GM12878 (cell line): Measurements from ENCODE around the gene ZNF792. TPM values are rescaled to one million over a fixed set of nuclear protein-coding genes. Genes with fewer than 3 reads are reported as not detected.

Experiments used
- ATAC-seq: fragments of 200-7000 bp; cut with Tn5 transposase; 3 replicates; pipeline ENCODE4 v1.9.1; 2020; ENCODE audit warnings: mild to moderate bottlenecking, moderate library complexity
- BruUV-seq: library from RNA; stranded (reverse); fragments of 400-500 nt; replicated peaks from 2 replicates; lab custom pipeline; 2021; lab: Mats Ljungman, UMichigan
- CTCF ChIA-PET: fragments of 300-600 bp; sonication (Branson Sonifier 250); formaldehyde crosslinking; extraction: SDS; loops from one replicate; lab custom pipeline; 2021; ENCODE audit warnings: inconsistent platforms; lab: Yijun Ruan, JAX
- POLR2A ChIA-PET: fragments of 350-600 bp; formaldehyde crosslinking; extraction: SDS; loops from one replicate; lab custom pipeline; 2021; ENCODE audit warnings: inconsistent platforms; lab: Charles Lee
- RAD21 ChIA-PET: fragments of 300-600 bp; sonication (Branson Sonifier 250); formaldehyde crosslinking; loops from one replicate; lab custom pipeline; 2023; ENCODE audit warnings: antibody characterized with exemption; ENCODE audit not compliant: unreplicated experiment; lab: Charles Lee
- SMC1A ChIA-PET: fragments of 300-600 bp; sonication (Branson Sonifier 250); formaldehyde crosslinking; loops from one replicate; lab custom pipeline; 2023; ENCODE audit not compliant: unreplicated experiment, uncharacterized antibody; lab: Charles Lee
- DNase-seq: peaks from one replicate; pipeline ENCODE4 v3.0.0-alpha.2; 2011; ENCODE audit warnings: low read depth, low spot score
- FAIRE-seq: peaks from 3 replicates; lab custom pipeline; 2011; peaks lifted over from hg19 to GRCh38; lab: Jason Lieb, UNC
- H2AFZ ChIP-seq: 2 replicates; pipeline ENCODE4 v1.6.0; 2011; ENCODE audit warnings: low read depth, low read length, control low read depth; ENCODE audit not compliant: control insufficient read depth
- H3K27ac ChIP-seq: 2 replicates; pipeline ENCODE4 v1.5.1; 2011; ENCODE audit warnings: control low read depth; ENCODE audit not compliant: control insufficient read depth, insufficient read depth
- H3K27me3 ChIP-seq, 2 experiments: replicated peaks in 1 of 2; 2 replicates each; pipeline versions ENCODE4 v1.6.0 to v1.6.1; 2011; ENCODE audit warnings: low read length in 1 of 2; ENCODE audit not compliant: control insufficient read depth in 2 of 2, insufficient read depth in 2 of 2
- H3K36me3 ChIP-seq, 2 experiments: 2 replicates each; pipeline ENCODE4 v1.5.1; 2011; ENCODE audit warnings: low read length in 1 of 2; ENCODE audit not compliant: control insufficient read depth in 2 of 2, insufficient read depth in 2 of 2
- H3K4me1 ChIP-seq: 2 replicates; pipeline ENCODE4 v1.6.1; 2011; ENCODE audit warnings: mild to moderate bottlenecking, low read length, moderate library complexity, mixed read lengths; ENCODE audit not compliant: control insufficient read depth, insufficient read depth
- H3K4me2 ChIP-seq: 2 replicates; pipeline ENCODE4 v1.6.0; 2011; ENCODE audit warnings: control low read depth; ENCODE audit not compliant: control insufficient read depth, insufficient read depth
- H3K4me3 ChIP-seq: fragments of 200-600 bp; sonication (generic); 2 replicates; pipeline ENCODE4 v1.5.1; 2016
- H3K79me2 ChIP-seq: 2 replicates; pipeline ENCODE4 v1.6.0; 2011; ENCODE audit warnings: low read length; ENCODE audit not compliant: control insufficient read depth, insufficient read depth
- H3K9ac ChIP-seq: 2 replicates; pipeline ENCODE4 v1.8.0; 2011; ENCODE audit warnings: low read length, control low read depth, mixed read lengths; ENCODE audit not compliant: control insufficient read depth, insufficient read depth
- H3K9me3 ChIP-seq: replicated peaks from 3 replicates; pipeline ENCODE4 v1.5.1; 2011; ENCODE audit warnings: mild to moderate bottlenecking, low read length; ENCODE audit not compliant: control insufficient read depth, insufficient read depth
- H4K20me1 ChIP-seq: 2 replicates; pipeline ENCODE4 v1.6.0; 2011; ENCODE audit not compliant: control insufficient read depth, insufficient read depth
- EGR1 ChIP-seq, 2 experiments: IDR thresholded peaks; 1 replicate in 1 of 2; 2 replicates in 1 of 2; pipeline ENCODE4 v1.6.1; 2011 to 2012; ENCODE audit warnings: low read depth in 2 of 2, low read length in 2 of 2, borderline replicate concordance in 1 of 2, mild to moderate bottlenecking in 1 of 2, moderate library complexity in 1 of 2
- IKZF1 ChIP-seq: fragments of 450-650 bp; conservative IDR thresholded peaks from 2 replicates; pipeline ENCODE4 v1.6.1; 2017; ENCODE audit warnings: antibody characterized with exemption, mild to moderate bottlenecking
- SP1 ChIP-seq: IDR thresholded peaks from one replicate; pipeline ENCODE4 v1.6.1; 2011; ENCODE audit warnings: low read depth, low read length
- STAT1 ChIP-seq: fragments of 450-650 bp; conservative IDR thresholded peaks from 2 replicates; pipeline ENCODE4 v1.6.1; 2014; ENCODE audit warnings: antibody characterized with exemption, mild to moderate bottlenecking
- SUZ12 ChIP-seq: fragments of 200-600 bp; sonication (generic); IDR thresholded peaks from one replicate; pipeline ENCODE4 v1.6.1; 2018; ENCODE audit warnings: antibody characterized with exemption, mild to moderate bottlenecking; ENCODE audit not compliant: unreplicated experiment
- TAF1 ChIP-seq: IDR thresholded peaks from 2 replicates; pipeline ENCODE4 v1.6.1; 2011; ENCODE audit warnings: mild to moderate bottlenecking, low read depth, low read length, borderline replicate concordance
- ZNF217 ChIP-seq: fragments of 450-650 bp; IDR thresholded peaks from 2 replicates; pipeline ENCODE4 v1.6.1; 2017; ENCODE audit warnings: antibody characterized with exemption, mild to moderate bottlenecking
- WGBS: methylation state at CpG from one replicate; pipeline ENCODE4 v1.1.6; 2016; ENCODE audit warnings: low lambda C conversion rate; ENCODE audit not compliant: insufficient replicate concordance, insufficient coverage; ENCODE audit errors: missing lambda C conversion rate; 5-methylcytosine and 5-hydroxymethylcytosine counted together
- in situ Hi-C: fragments of 300-500 bp; cut with MboI; formaldehyde crosslinking; loops from 9 replicates; pipeline ENCODE4 v1.14.3; 2018; ENCODE audit warnings: mixed read lengths
- intact Hi-C: fragments of 100-400 bp; cut with micrococcal nuclease; formaldehyde crosslinking; loops from one replicate; pipeline ENCODE4 v1.14.2; 2022; ENCODE audit not compliant: unreplicated experiment
- polyA plus RNA-seq, 11 experiments: library from polyadenylated mRNA; depleted of rRNA in 4 of 11; unstranded in 6 of 11; stranded (reverse) in 5 of 11; fragments of >200 nt; fragmentation: Nextera tagmentation in 4 of 11; fragmentation: Illumina TruSeq in 1 of 11; extraction: Ambion mirVana in 4 of 11; extraction: Trizol in 1 of 11; gene quantifications; 1 replicate in 1 of 11; 2 replicates in 10 of 11; pipeline versions ENCODE4 v1.2.1 to v1.2.3, GENCODE V29; 2011 to 2016; ENCODE audit warnings: inconsistent platforms in 2 of 11, missing spikeins in 2 of 11, low read depth in 1 of 11
- total RNA-seq, 4 experiments: library from RNA; depleted of rRNA in 3 of 4; stranded (reverse); fragments of >200 nt in 3 of 4; fragmentation: Illumina TruSeq in 1 of 4; extraction: Trizol in 1 of 4; gene quantifications; 2 replicates each; pipeline versions ENCODE4 v1.2.1 to v1.2.3, GENCODE V29; 2013 to 2021
- TF ChIP-seq, protein P1 (sequence below): IDR thresholded peaks from 2 replicates; pipeline ENCODE4 v1.6.1; 2011; ENCODE audit warnings: borderline replicate concordance, low read depth, mild to moderate bottlenecking, moderate library complexity, low read length; ENCODE audit not compliant: insufficient read depth, poor library complexity, severe bottlenecking
- TF ChIP-seq, protein P2 (sequence below): fragments of 450-650 bp; IDR thresholded peaks from 2 replicates; pipeline ENCODE4 v1.6.1; 2016; ENCODE audit warnings: mild to moderate bottlenecking, moderate library complexity, borderline replicate concordance
- TF ChIP-seq, protein P3 (sequence below): IDR thresholded peaks from 2 replicates; pipeline ENCODE4 v1.6.1; 2012; ENCODE audit warnings: mild to moderate bottlenecking, low read depth, low read length

The ZNF792 gene
- total and polyA plus RNA-seq, 10 of the 15 experiments (the other 5 are each of a cell fraction or from before 2014, with no cell fraction given): 0.53 to 4.8 (median 1.3) TPM

DNA sequence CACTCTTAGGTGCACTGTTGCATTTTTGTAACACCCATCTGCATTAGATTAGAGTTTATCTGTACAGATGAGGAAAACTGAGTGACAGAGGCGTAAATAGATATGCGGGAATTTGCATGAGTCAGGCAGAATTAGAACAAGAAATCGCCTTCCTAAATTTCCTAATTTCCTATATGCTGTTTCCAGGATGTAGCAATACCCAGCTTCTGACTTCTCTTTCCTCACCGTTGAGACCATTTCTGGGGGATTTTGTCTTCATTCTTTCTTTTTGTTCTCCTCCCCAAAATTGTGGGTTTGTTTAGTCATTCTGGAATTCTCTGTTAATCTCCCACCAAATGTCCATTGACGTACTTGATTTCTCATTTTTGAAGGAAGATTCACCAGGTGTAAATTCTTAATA is 10.6 kb upstream of the ZNF792 start (continued):
- TF ChIP-seq STAT1: no peak

DNA sequence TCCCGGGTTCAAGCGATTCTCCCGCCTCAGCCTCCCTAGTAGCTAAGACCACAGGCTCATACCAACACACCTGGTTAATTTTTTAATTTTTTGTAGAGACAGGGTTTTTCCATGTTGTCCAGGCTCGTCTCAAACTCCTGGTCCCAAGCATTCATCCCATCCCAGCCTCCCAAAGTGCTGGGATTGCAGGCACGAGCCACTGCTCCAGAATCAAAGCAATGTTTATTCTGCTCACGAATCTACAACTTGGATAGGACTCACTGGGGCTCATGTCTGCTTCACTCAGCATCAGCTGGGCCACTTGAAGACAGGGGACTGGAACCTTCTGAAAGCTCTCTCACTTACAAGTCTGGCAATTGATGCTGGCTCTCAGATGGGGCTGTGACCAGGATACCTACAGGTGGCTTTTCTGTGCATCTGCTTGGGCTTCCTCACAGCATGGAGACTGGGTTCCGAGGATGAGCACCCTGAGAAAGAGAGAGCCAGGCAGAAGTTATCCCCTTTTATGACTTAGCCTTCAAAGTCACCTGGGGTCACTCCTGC is 8.2 kb upstream of the ZNF792 start:
- FAIRE-seq: no peak
- 23% methylated on average over 7 of the region's 7 CpGs for WGBS
- Histone ChIP-seq H3K4me1 (peaks cover 8% of the 10 kb centered on the region), H3K4me3 (no peak overlapping the region), H3K9ac (no peak overlapping the region), H4K20me1 (no peaks in the 10 kb centered on the region), H3K27ac (no peak overlapping the region), H3K36me3 (no peaks in the 10 kb centered on the region), H3K9me3 (peaks cover 4% of the 10 kb centered on the region; the same call in 1 of the 3 replicates), H3K27me3 (no peaks in the 10 kb centered on the region), H2AFZ (no peak overlapping the region), H3K79me2 (no peaks in the 10 kb centered on the region), H3K4me2 (no peak overlapping the region)
- ChIA-PET POLR2A (no interaction called here), SMC1A (interaction anchor here (0.8 to 3.2 kb wide), 6 partner anchors 10 to 115 kb away, joined by 3 to 17 read pairs (median 6); no protein-coding TSS in a partner anchor), CTCF (interaction anchor here (0.7 to 5.1 kb wide), 18 partner anchors 10 to 169 kb away, joined by 3 to 62 read pairs (median 5); no protein-coding TSS in a partner anchor), RAD21 (interaction anchor here (1.0 to 2.0 kb wide), 6 partner anchors 17 to 95 kb away, joined by 3 to 9 read pairs (median 4); partner anchors contain the start of gene GRAMD1A)
- ATAC-seq: no peak
- intact Hi-C loops: loop anchor here (2.0 to 10.0 kb wide), 2 partner anchors 119 to 163 kb away; partner anchors contain the start of genes FXYD1 and LGI4
- DNase-seq: no peak
- in situ Hi-C loops: loop anchor here (25.0 kb wide), 1 partner anchor 1390 kb away; no protein-coding TSS in a partner anchor
- BruUV-seq: no TSS peak
- TF ChIP-seq TAF1: no peak
- TF ChIP-seq, protein P1, sequence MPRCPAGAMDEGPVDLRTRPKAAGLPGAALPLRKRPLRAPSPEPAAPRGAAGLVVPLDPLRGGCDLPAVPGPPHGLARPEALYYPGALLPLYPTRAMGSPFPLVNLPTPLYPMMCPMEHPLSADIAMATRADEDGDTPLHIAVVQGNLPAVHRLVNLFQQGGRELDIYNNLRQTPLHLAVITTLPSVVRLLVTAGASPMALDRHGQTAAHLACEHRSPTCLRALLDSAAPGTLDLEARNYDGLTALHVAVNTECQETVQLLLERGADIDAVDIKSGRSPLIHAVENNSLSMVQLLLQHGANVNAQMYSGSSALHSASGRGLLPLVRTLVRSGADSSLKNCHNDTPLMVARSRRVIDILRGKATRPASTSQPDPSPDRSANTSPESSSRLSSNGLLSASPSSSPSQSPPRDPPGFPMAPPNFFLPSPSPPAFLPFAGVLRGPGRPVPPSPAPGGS: no peak
- TF ChIP-seq, protein P2, sequence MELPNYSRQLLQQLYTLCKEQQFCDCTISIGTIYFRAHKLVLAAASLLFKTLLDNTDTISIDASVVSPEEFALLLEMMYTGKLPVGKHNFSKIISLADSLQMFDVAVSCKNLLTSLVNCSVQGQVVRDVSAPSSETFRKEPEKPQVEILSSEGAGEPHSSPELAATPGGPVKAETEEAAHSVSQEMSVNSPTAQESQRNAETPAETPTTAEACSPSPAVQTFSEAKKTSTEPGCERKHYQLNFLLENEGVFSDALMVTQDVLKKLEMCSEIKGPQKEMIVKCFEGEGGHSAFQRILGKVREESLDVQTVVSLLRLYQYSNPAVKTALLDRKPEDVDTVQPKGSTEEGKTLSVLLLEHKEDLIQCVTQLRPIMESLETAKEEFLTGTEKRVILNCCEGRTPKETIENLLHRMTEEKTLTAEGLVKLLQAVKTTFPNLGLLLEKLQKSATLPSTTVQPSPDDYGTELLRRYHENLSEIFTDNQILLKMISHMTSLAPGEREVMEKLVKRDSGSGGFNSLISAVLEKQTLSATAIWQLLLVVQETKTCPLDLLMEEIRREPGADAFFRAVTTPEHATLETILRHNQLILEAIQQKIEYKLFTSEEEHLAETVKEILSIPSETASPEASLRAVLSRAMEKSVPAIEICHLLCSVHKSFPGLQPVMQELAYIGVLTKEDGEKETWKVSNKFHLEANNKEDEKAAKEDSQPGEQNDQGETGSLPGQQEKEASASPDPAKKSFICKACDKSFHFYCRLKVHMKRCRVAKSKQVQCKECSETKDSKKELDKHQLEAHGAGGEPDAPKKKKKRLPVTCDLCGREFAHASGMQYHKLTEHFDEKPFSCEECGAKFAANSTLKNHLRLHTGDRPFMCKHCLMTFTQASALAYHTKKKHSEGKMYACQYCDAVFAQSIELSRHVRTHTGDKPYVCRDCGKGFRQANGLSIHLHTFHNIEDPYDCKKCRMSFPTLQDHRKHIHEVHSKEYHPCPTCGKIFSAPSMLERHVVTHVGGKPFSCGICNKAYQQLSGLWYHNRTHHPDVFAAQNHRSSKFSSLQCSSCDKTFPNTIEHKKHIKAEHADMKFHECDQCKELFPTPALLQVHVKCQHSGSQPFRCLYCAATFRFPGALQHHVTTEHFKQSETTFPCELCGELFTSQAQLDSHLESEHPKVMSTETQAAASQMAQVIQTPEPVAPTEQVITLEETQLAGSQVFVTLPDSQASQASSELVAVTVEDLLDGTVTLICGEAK: no peak
- no peak for TF ChIP-seq ZNF217
- no peak for TF ChIP-seq IKZF1
- TF ChIP-seq SP1: no peak
- no peak for TF ChIP-seq SUZ12
- TF ChIP-seq STAT1: no peak
- no peak for TF ChIP-seq EGR1 (IDR thresholded peaks at IDR 0.05; ENCODE audit: borderline replicate concordance in 1 of 2, low read depth in 2 of 2, low read length in 2 of 2)
- TF ChIP-seq, protein P3, sequence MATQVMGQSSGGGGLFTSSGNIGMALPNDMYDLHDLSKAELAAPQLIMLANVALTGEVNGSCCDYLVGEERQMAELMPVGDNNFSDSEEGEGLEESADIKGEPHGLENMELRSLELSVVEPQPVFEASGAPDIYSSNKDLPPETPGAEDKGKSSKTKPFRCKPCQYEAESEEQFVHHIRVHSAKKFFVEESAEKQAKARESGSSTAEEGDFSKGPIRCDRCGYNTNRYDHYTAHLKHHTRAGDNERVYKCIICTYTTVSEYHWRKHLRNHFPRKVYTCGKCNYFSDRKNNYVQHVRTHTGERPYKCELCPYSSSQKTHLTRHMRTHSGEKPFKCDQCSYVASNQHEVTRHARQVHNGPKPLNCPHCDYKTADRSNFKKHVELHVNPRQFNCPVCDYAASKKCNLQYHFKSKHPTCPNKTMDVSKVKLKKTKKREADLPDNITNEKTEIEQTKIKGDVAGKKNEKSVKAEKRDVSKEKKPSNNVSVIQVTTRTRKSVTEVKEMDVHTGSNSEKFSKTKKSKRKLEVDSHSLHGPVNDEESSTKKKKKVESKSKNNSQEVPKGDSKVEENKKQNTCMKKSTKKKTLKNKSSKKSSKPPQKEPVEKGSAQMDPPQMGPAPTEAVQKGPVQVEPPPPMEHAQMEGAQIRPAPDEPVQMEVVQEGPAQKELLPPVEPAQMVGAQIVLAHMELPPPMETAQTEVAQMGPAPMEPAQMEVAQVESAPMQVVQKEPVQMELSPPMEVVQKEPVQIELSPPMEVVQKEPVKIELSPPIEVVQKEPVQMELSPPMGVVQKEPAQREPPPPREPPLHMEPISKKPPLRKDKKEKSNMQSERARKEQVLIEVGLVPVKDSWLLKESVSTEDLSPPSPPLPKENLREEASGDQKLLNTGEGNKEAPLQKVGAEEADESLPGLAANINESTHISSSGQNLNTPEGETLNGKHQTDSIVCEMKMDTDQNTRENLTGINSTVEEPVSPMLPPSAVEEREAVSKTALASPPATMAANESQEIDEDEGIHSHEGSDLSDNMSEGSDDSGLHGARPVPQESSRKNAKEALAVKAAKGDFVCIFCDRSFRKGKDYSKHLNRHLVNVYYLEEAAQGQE: no peak
